ENCODE data around the gene APMAP.
"Not testable (repeated sequence)": the region's sequence is repeated elsewhere in the genome, so short reads cannot be mapped to it uniquely, and the experiment has no call there.

Gene APMAP

GRCh38 chr20:24929867-24930723 lies 62.5 kb downstream of the APMAP start:
- not testable (repeated sequence) for DNase-seq

- not testable (repeated sequence) for DNase-seq
Measured at GRCh38 chr20:24929259-24929658, 63.3 kb downstream of the APMAP start.

- not testable (repeated sequence) for DNase-seq
Measured at GRCh38 chr20:24920706-24921105, 71.8 kb downstream of the APMAP start.

GRCh38 chr20:24919665-24920064 lies 72.9 kb downstream of the APMAP start:
- DNase-seq, result not testable (repeated sequence)

- no peak for DNase-seq
Measured at GRCh38 chr20:24918579-24919566, 73.7 kb downstream of the APMAP start.

GRCh38 chr20:24917797-24918578 lies 74.6 kb downstream of the APMAP start:
- no peak for DNase-seq

- DNase-seq, result no peak
Measured at GRCh38 chr20:24917056-24917455, 75.5 kb downstream of the APMAP start.

- no peak for DNase-seq
Measured at GRCh38 chr20:24916412-24916811, 76.1 kb downstream of the APMAP start.

- no peak for DNase-seq
Measured at GRCh38 chr20:24915892-24916291, 76.7 kb downstream of the APMAP start.

- no peak for DNase-seq
Measured at GRCh38 chr20:24915440-24915839, 77.1 kb downstream of the APMAP start.

GRCh38 chr20:24914388-24915241 lies 77.9 kb downstream of the APMAP start:
- no peak for DNase-seq

GRCh38 chr20:24913076-24913628 lies 79.4 kb downstream of the APMAP start:
- no peak for DNase-seq
